Measurements from ENCODE around the gene SAP30BP.

Gene SAP30BP

GRCh38 chr17:75691801-75692626 lies 24.9 kb downstream of the SAP30BP start:
- Histone ChIP-seq H3K4me1 (ENCODE audit: control insufficient read depth, low read length) (peaks cover 35% of the 10 kb centered on the region), H3K36me3 (ENCODE audit: control insufficient read depth, low read length) (peaks cover 86% of the 10 kb centered on the region), H3K79me2 (ENCODE audit: control insufficient read depth, low read length) (peaks cover 69% of the 10 kb centered on the region), H3K9me2 (replicated peaks; ENCODE audit: control insufficient read depth, low read length) (no peaks in the 10 kb centered on the region), H4K20me1 (ENCODE audit: control insufficient read depth, insufficient read depth, low read depth, low read length) (peaks cover 14% of the 10 kb centered on the region), H3K9me3 (ENCODE audit: control insufficient read depth, insufficient read depth, low read length) (no peaks in the 10 kb centered on the region), H3F3A (ENCODE audit: control insufficient read depth, insufficient read depth) (peaks cover 18% of the 10 kb centered on the region), H3K4me3 (ENCODE audit: low read length) (no peak overlapping the region), H3K4me2 (ENCODE audit: low read length) (no peak overlapping the region), H3K27ac (ENCODE audit: low read depth, low read length) (no peak overlapping the region), H3K27me3 (ENCODE audit: control insufficient read depth, low read length) (no peaks in the 10 kb centered on the region)
- no peak for TF ChIP-seq CTCF (IDR thresholded peaks at IDR 0.05; ENCODE audit: low read depth, low read length, poor library complexity, severe bottlenecking)
- TF ChIP-seq EZH2phosphoT487 (IDR thresholded peaks at IDR 0.05; ENCODE audit: borderline replicate concordance, low read length) = no peak

DNA sequence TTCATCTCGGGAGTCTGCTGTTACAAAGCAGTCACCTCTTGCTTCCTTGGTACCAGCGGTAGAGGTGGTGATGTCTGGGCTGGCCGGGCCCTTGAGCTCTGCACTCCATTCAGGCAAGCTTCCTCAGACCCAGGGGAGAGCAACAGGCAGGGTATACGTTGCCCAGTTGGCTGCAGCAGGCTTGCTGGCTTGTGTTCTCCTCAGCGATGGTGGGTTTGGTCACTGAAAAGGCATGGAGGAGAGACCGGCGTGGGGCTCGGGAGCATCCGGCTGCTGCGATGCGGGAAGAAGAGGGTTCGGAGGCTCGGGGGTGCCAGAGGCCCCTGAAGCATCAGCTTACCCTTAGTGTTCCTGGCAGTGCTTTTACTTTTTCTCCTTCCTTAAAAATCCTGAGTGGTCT lies 25.8 kb downstream of the SAP30BP start:
- peaks cover 26% of the 10 kb centered on the region for H3K4me1 ChIP-seq (ENCODE audit: control insufficient read depth, low read length)
- no peak overlapping the region for H3K4me2 ChIP-seq (ENCODE audit: low read length)

GRCh38 chr17:75693500-75694481 lies 26.7 kb downstream of the SAP30BP start:
- Histone ChIP-seq H3K4me2 (ENCODE audit: low read length) (no peak overlapping the region), H3K4me1 (ENCODE audit: control insufficient read depth, low read length) (peaks cover 18% of the 10 kb centered on the region), H3K9me3 (ENCODE audit: control insufficient read depth, insufficient read depth, low read length) (no peaks in the 10 kb centered on the region), H3K4me3 (ENCODE audit: low read length) (no peak overlapping the region), H3K36me3 (ENCODE audit: control insufficient read depth, low read length) (peaks cover 88% of the 10 kb centered on the region), H3F3A (ENCODE audit: control insufficient read depth, insufficient read depth) (peaks cover 9% of the 10 kb centered on the region; the same call in 1 of the 2 replicates), H3K9me2 (replicated peaks; ENCODE audit: control insufficient read depth, low read length) (no peaks in the 10 kb centered on the region), H4K20me1 (ENCODE audit: control insufficient read depth, insufficient read depth, low read depth, low read length) (peaks cover 14% of the 10 kb centered on the region), H3K79me2 (ENCODE audit: control insufficient read depth, low read length) (peaks cover 56% of the 10 kb centered on the region), H3K27me3 (ENCODE audit: control insufficient read depth, low read length) (no peaks in the 10 kb centered on the region), H3K27ac (ENCODE audit: low read depth, low read length) (no peak overlapping the region)
- TF ChIP-seq EZH2phosphoT487 (IDR thresholded peaks at IDR 0.05; ENCODE audit: borderline replicate concordance, low read length) (no peak), CTCF (IDR thresholded peaks at IDR 0.05; ENCODE audit: low read depth, low read length, poor library complexity, severe bottlenecking) (no peak)

More for the DNA sequence above, 25.8 kb downstream of the SAP30BP start:
- no peaks in the 10 kb centered on the region for H3K27me3 ChIP-seq (ENCODE audit: control insufficient read depth, low read length)
- H3K79me2 ChIP-seq (ENCODE audit: control insufficient read depth, low read length) = peaks cover 64% of the 10 kb centered on the region
- no peak overlapping the region for H3K4me3 ChIP-seq (ENCODE audit: low read length)
- H3K9me2 ChIP-seq (replicated peaks; ENCODE audit: control insufficient read depth, low read length) = no peaks in the 10 kb centered on the region
- TF ChIP-seq EZH2phosphoT487 (IDR thresholded peaks at IDR 0.05; ENCODE audit: borderline replicate concordance, low read length) (no peak), CTCF (IDR thresholded peaks at IDR 0.05; ENCODE audit: low read depth, low read length, poor library complexity, severe bottlenecking) (no peak)
- no peaks in the 10 kb centered on the region for H3K9me3 ChIP-seq (ENCODE audit: control insufficient read depth, insufficient read depth, low read length)
- H3K36me3 ChIP-seq (ENCODE audit: control insufficient read depth, low read length) = peaks cover 88% of the 10 kb centered on the region
- H3F3A ChIP-seq (ENCODE audit: control insufficient read depth, insufficient read depth) = peaks cover 17% of the 10 kb centered on the region
- no peak overlapping the region for H3K27ac ChIP-seq (ENCODE audit: low read depth, low read length)
- H4K20me1 ChIP-seq (ENCODE audit: control insufficient read depth, insufficient read depth, low read depth, low read length) = peaks cover 14% of the 10 kb centered on the region
